AG10803 (cell line): Measurements from ENCODE around the gene FGF22.

ENCODE experiments used
- DNase-seq: peaks from one replicate; pipeline ENCODE4 v3.0.0; 2010; ENCODE audit warnings: low read depth
- H3K4me3 ChIP-seq: 2 replicates; pipeline ENCODE4 v1.5.1; 2011; ENCODE audit warnings: mild to moderate bottlenecking, low read length, control low read depth
- CTCF ChIP-seq: conservative IDR thresholded peaks from 2 replicates; pipeline ENCODE4 v1.5.1; 2011; ENCODE audit warnings: mild to moderate bottlenecking, low read length, control low read depth, inconsistent platforms

FGF22 gene

GRCh38 chr19:676007-676338 is 36.3 kb downstream of the FGF22 start:
- H3K4me3 ChIP-seq: peak overlapping the region; percentile 46
- TF ChIP-seq CTCF: no peak
- no peak for DNase-seq

GRCh38 chr19:676339-677105 is 36.8 kb downstream of the FGF22 start, which contains the start of gene FSTL3:
TSS of gene FSTL3 (plus strand) at chr19:676392. CDS start at chr19:676424, 32 bp downstream.
- no peak for DNase-seq
- peak within 1 kb of the TSS; percentile 86 for H3K4me3 ChIP-seq
- no peak for TF ChIP-seq CTCF

DNA sequence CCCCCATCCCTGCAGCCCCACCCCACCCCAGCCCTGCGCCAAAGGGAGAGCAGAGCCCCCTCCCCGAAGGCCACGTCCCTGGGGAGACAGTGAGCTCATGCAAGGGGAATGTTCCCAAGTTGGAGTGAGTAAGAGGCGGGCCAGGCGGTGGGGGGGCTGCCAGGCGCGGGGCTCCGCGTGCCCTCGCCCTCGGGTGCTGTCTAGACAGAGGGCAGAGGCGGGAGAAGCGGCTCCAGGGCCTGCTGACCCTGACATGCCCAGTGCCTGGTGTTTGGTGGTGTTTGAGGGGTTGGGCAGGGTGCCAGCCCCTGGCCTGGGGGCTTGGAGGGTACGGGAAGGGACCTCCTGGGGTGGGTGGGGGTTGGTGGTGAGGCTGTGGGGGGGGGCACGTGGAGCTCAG is 37.5 kb downstream of the FGF22 start:
- DNase-seq: peak; percentile 82
- peak overlapping the region; percentile 86 for H3K4me3 ChIP-seq
- TF ChIP-seq CTCF: no peak

DNA sequence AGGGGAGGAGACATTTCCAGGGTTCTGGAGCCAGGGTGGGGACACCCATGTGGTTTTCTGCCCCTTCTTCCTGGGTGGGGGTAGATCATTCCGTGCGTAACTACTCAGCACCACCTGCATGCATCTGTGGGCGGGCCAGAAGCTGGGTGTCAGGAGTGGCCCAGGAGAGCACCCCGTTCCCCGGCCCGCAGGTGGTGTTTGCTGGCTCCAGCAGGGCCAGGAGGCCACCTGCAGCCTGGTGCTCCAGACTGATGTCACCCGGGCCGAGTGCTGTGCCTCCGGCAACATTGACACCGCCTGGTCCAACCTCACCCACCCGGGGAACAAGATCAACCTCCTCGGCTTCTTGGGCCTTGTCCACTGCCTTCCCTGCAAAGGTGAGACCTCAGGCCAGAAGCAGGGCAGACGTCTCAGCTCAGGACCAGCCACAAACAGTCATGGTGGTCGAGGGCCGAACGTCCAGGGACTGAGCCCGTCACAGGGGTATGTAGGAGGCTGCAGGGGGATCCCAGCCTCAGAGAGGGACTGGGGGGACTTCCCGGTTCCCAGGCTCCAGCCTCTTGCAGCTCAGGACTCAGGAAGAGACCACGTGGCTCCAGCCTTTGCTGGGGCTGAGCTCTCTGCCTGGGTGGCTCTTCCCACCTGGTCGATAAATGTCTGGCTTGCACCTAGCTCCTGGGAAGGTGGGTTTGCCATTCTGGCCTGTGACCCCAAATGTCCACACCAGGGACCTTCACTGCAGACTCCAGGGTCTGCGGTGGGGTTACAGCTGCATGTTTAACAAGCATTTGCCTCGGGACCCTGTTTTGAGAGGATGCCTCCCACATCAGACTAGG is 38.1 kb downstream of the FGF22 start:
- no peak for DNase-seq
- TF ChIP-seq CTCF: no peak
- H3K4me3 ChIP-seq: peak overlapping the region; percentile 86

- H3K4me3 ChIP-seq: peak overlapping the region; percentile 58
- DNase-seq: no peak
Observed at GRCh38 chr19:678791-679388, 39.2 kb downstream of the FGF22 start.

More at GRCh38 chr19:678791-679388, 39.2 kb downstream of the FGF22 start:
- TF ChIP-seq CTCF: no peak
